ENCODE data around the gene CPNE1.

DNA sequence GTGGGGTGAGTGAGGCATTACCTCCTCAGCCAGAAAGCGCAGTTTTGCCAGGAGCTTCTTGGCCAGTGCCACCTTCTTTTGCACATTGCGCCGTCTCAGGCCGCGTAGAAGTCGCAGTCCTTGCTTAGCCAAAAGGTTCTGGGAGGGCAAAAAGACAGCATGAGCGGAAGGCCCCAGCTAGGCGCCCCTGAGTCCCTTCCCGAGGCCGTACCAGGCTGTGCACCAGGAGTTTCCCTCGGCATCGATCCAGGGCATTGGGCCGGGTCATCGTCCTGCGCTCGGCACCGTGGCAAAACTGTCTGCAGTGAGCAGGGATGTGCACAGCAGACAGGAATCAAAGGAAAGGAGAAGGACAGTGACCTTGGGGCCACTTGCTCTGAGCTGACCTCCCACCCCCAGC is 69.2 kb downstream of the CPNE1 start:
- TF ChIP-seq TAF1 (IDR thresholded peaks at IDR 0.05; ENCODE audit: borderline replicate concordance, insufficient read depth, low read length) (no peak), POLR2AphosphoS5 (IDR thresholded peaks at IDR 0.05; ENCODE audit: low read depth, low read length) (no peak)
- TF ChIP-seq, protein P1, sequence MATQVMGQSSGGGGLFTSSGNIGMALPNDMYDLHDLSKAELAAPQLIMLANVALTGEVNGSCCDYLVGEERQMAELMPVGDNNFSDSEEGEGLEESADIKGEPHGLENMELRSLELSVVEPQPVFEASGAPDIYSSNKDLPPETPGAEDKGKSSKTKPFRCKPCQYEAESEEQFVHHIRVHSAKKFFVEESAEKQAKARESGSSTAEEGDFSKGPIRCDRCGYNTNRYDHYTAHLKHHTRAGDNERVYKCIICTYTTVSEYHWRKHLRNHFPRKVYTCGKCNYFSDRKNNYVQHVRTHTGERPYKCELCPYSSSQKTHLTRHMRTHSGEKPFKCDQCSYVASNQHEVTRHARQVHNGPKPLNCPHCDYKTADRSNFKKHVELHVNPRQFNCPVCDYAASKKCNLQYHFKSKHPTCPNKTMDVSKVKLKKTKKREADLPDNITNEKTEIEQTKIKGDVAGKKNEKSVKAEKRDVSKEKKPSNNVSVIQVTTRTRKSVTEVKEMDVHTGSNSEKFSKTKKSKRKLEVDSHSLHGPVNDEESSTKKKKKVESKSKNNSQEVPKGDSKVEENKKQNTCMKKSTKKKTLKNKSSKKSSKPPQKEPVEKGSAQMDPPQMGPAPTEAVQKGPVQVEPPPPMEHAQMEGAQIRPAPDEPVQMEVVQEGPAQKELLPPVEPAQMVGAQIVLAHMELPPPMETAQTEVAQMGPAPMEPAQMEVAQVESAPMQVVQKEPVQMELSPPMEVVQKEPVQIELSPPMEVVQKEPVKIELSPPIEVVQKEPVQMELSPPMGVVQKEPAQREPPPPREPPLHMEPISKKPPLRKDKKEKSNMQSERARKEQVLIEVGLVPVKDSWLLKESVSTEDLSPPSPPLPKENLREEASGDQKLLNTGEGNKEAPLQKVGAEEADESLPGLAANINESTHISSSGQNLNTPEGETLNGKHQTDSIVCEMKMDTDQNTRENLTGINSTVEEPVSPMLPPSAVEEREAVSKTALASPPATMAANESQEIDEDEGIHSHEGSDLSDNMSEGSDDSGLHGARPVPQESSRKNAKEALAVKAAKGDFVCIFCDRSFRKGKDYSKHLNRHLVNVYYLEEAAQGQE (IDR thresholded peaks at IDR 0.05; ENCODE audit: insufficient read depth in 1 of 2, low read depth in 2 of 2, low read length in 2 of 2), result no peak

Data from PFSK-1 (cell line).